HT1080 (cell line): ENCODE measurements around the gene IGFN1. TPM values are rescaled to one million over a fixed set of nuclear protein-coding genes. Genes with fewer than 3 reads are reported as not detected.

Experiments used
- DNase-seq: peaks from one replicate; pipeline ENCODE4 v3.0.0-alpha.2; 2015; ENCODE audit warnings: low read depth
- total RNA-seq: library from RNA; depleted of rRNA; stranded (reverse); fragments of >200 nt; shearing (Covaris generic); gene quantifications from 2 replicates; pipeline ENCODE4 v1.2.3, GENCODE V29; 2014

Gene IGFN1
- total RNA-seq, 1 experiment from 2014 or later: 0.14 TPM

DNA sequence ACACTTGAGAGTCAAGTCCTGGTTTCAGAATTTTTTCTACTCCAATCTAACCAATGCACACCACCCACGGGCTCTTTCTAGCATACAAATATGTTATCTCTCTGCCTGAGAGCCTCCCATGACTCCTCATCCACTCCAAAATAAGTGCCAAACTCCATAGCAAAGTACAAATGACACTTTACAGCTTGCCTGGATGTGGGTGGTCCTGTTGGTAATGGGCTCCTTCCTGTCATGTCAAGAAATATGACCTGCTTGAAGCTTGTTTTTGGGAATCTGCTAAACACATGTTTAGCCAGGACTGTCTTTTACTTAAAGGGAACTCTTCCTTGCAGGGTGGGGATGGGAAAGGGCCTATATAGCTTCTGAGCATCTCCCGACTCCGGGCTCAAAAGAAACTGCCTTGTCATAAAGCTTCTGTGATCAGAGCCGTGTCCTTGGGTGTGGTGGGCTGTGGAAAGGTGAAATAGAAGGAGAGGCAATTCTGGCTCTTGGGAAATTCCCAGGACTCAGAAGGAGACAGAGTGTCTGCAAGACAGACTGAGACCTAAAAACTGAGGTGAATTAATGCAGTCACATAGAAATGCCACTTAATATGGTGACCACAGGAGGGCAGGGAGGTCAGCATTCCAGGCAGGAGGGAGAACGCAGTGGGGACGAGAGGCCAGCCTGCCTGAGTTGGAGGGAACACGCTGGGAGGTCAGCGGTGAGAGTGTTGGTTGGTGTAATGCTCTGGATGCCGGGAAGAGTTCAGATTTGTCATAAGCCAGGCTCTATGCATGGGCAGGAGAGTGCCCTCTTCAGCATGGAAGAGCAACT lies 6.1 kb upstream of the IGFN1 start:
- DNase-seq: peak; percentile 79

GRCh38 chr1:201185123-201185453 lies 5.5 kb upstream of the IGFN1 start:
- DNase-seq: no peak

GRCh38 chr1:201185527-201186128 lies 5.0 kb upstream of the IGFN1 start:
- DNase-seq: no peak

GRCh38 chr1:201186192-201186591 lies 4.4 kb upstream of the IGFN1 start:
- DNase-seq: no peak

DNA sequence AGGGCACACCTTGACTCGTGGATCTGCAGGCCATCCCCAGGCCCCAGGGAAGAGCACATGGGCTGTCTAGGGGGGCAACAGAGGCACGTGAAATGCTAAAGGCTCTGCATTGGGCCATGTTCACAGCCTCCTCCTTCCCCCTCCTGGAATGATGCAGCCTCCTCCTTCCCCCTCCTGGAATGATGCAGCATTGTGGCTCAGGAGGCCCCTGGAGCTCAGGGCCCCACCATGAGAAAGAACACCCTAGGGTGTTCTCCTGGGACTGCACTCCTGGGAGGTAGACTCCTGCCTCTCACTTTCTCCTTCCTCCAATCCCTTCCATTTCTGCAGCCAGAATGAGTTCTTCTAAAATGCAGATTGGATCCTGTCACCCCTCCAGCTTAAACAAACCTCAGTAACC lies 1.5 kb upstream of the IGFN1 start:
- DNase-seq: no peak

DNA sequence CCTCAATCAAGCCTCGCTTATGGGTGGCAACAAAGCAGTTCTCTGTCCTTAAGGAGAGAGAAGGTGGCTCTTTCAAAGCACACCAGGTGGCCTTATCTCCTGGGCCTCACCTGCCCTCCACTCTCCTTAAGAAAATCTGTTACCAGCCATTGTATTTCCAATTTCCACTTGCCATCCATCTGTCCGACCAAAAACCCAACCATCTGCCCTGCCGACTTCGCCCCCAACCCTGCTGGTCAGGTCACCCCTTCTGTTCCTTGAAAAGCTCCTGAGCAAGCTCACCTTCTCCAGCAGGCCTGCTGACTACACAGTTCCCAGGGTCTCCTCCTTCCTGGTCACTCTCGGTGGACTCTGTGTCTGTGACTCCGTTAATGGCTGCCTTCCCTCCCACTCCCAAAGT lies 619 bp upstream of the IGFN1 start:
- no peak for DNase-seq

GRCh38 chr1:201191653-201192260 lies 1.1 kb downstream of the IGFN1 start:
- DNase-seq: peak; percentile 96

GRCh38 chr1:201192261-201192788 lies 1.7 kb downstream of the IGFN1 start:
- DNase-seq: peak; percentile 18

GRCh38 chr1:201194046-201194445 lies 3.4 kb downstream of the IGFN1 start:
- DNase-seq: no peak

DNA sequence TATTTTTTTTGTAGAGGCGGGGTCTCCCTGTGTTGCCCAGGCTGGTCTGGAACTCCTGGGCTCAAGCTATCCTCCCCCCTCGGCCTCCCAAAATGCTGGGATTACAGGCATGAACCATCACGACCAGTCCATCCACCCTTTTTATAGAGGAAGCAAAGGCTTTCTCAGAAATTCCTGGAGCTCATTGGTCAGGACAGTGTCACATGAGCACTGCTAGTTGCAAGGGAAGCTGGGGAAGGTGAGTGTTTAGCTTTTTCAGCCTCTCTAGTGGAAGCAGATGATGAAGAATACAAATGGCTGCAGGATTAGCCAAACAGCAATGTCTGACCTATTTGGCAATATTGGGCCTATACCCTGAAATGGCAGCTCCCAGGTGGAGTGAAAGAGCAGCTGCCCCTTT lies 8.0 kb downstream of the IGFN1 start:
- DNase-seq: no peak

DNA sequence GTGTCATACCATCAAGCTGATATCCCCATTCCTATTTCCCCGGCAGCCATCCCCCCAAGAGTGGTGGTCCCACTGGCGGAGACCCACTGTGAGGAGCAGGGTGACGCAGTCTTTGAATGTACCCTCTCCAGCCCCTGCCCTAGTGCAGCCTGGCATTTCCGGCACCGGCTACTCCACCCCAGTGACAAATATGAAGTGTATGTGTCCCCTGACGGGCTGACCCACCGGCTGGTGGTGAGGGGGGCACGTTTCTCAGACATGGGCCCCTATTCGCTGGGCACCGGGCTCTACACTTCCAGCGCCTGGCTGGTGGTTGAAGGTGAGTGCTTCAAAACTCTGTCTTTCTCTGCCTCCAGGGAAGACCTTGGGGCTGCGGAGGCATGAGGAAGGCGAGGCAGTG lies 14.4 kb downstream of the IGFN1 start:
- no peak for DNase-seq

DNA sequence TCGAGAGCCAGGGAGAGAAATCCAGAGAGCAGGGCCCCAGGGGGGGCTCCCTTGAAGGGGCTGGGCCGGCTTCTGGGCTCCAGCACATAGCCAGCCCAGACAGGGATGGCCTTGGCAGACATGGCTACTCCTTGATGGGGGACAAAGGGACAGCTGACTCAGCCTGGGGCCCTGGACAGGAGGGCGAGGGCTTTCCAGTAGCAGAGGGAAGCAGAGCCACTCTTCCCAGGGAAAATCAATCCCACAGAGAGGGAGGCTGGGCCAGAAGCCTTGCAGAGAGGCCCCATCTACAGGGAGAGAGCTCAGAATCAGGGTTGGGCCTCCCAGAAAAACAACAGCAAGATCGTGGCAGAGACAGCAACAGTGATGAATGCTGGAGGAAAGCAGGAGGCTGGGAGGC lies 15.6 kb downstream of the IGFN1 start:
- DNase-seq: no peak

- no peak for DNase-seq
Measured at GRCh38 chr1:201207046-201207445, 16.4 kb downstream of the IGFN1 start.

- DNase-seq: no peak
Measured at GRCh38 chr1:201208236-201208635, 17.6 kb downstream of the IGFN1 start.

DNA sequence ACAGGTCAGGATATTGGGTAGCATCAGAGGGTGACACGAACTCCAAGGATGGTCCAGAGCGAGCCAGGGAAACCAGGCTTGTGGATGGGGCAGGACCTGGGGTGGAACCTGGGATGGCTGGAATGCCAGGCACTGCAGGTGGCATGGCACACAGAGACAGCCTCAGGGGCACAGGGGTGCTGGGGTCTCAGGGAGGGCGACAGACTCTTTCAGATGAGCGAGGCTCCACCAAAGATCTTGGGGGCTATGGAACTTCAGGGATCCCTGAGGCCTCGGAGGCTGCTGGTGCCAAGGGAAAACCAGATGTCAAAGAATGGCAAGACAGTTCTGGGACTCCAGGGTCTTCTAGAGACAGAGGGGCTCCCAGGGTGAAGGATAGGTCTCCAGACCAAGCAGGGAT lies 21.4 kb downstream of the IGFN1 start:
- no peak for DNase-seq

DNA sequence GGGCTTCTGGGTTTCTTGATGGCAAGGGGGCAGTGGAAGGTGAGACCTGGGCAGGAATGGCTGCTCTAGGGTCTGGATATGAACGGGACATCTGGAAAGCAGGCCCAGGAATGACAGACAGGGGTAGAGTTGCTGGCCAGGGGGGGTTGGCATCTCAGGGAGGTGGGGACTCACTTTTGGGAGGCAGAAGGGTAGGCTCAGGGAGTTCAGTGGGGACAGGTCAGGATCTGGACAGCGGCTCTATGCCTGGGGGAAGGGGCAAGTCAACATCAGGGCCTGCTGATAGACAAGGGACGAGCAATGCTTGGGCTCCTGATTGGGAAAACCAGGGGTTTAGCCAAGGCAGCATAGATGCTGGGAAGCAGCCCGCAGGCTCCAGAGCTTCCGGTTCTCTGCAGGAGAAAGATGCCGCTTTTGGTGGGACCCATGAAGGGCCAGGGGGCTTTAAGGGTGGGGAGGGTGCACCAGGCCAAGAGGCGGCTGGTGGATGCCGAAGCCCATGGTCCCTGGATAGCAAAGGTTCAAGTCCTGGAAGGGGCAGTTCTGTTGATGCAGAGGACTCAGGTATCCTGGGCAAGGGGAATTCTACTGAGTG lies 21.9 kb downstream of the IGFN1 start:
- DNase-seq: no peak

DNA sequence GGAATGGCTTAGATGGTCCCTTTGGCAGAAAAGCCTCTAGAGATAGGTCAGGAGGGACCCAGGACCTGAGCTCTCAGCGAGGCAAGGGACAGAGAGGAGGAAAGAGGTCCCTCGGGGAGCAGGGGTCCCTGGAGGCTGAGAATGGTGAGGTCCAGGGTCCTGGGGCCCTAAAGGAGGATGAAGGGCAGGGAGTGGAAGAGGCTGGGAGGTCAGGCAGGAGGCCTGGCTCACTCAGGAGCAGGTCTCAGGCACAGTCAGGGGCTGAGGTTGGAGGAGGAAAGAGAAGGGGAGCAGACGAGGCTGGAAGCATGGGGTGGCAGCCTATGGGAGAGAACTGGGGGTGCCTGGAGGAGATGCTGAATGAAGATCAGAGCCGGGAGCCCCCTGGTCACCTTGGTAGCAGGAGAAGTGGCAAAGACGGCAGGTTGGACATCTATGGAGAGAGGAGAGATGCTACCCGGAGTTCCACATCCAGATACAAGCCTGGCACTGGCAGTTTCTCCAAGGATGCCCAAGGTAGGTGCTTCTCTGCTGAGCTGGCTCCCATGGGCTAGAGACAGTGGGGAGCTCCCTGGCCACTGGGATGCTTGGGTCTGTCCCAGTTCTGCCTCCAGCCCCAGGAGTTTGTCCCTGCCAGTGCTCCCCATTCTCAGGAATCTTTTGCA lies 22.6 kb downstream of the IGFN1 start:
- no peak for DNase-seq

- no peak for DNase-seq
Measured at GRCh38 chr1:201213926-201214325, 23.3 kb downstream of the IGFN1 start.

GRCh38 chr1:201214461-201214860 lies 23.8 kb downstream of the IGFN1 start:
- peak; percentile 15 for DNase-seq

GRCh38 chr1:201214886-201215285 lies 24.3 kb downstream of the IGFN1 start:
- DNase-seq: no peak

- no peak for DNase-seq
Measured at GRCh38 chr1:201215531-201216357, 25.1 kb downstream of the IGFN1 start.
